K562 (cell line): ENCODE results near the gene USP48. TPM values are rescaled to one million over a fixed set of nuclear protein-coding genes. Genes with fewer than 3 reads are reported as not detected.

Experiments
- ATF1 ChIP-seq, 2 experiments: fragments of 450-650 bp in 1 of 2; IDR thresholded peaks; 2 replicates each; pipeline ENCODE4 v1.6.1; 2016; ENCODE audit warnings: missing compliant biosample characterization in 1 of 2, missing genetic modification characterization in 1 of 2
- CREBBP ChIP-seq: IDR thresholded peaks from one replicate; pipeline ENCODE4 v1.6.1; 2012; ENCODE audit warnings: low read depth, mild to moderate bottlenecking, control low read depth, inconsistent platforms, low read length
- NFE2L1 ChIP-seq: fragments of 450-650 bp; IDR thresholded peaks from 2 replicates; pipeline ENCODE4 v1.6.1; 2016; ENCODE audit warnings: missing genetic modification characterization, low read depth, mild to moderate bottlenecking, missing compliant biosample characterization, moderate library complexity, borderline replicate concordance
- NFIC ChIP-seq: fragments of 450-650 bp; IDR thresholded peaks from 2 replicates; pipeline ENCODE4 v1.6.1; 2017; ENCODE audit warnings: mild to moderate bottlenecking, inconsistent platforms
- NFYB ChIP-seq: IDR thresholded peaks from 2 replicates; pipeline ENCODE4 v1.6.1; 2011; ENCODE audit warnings: mild to moderate bottlenecking, moderate library complexity; ENCODE audit not compliant: insufficient read length; ENCODE audit errors: extremely low read depth
- TGIF2 ChIP-seq: sonication (generic); formaldehyde crosslinking; IDR thresholded peaks from 2 replicates; pipeline ENCODE4 v1.8.1; 2022; ENCODE audit warnings: mild to moderate bottlenecking, missing genetic modification reagents, moderate library complexity
- ZNF324 ChIP-seq: fragments of 250-450 bp; sonication (Bioruptor Pico); IDR thresholded peaks from 2 replicates; pipeline ENCODE4 v1.4.0; 2020; ENCODE audit warnings: mild to moderate bottlenecking
- ZSCAN29 ChIP-seq: fragments of 450-650 bp; IDR thresholded peaks from 2 replicates; pipeline ENCODE4 v1.6.1; 2017
- polyA plus RNA-seq, 8 experiments: library from polyadenylated mRNA; depleted of rRNA in 4 of 8; stranded (reverse) in 5 of 8; unstranded in 3 of 8; fragments of >200 nt; fragmentation: Nextera tagmentation in 2 of 8; fragmentation: Illumina TruSeq in 1 of 8; extraction: Ambion mirVana in 2 of 8; extraction: Trizol in 1 of 8; gene quantifications; 2 replicates each; pipeline versions ENCODE4 v1.2.1 to v1.2.3, GENCODE V29; 2011 to 2014; ENCODE audit warnings: inconsistent platforms in 1 of 8, missing spikeins in 1 of 8
- total RNA-seq, 7 experiments: library from RNA; depleted of rRNA in 6 of 7; stranded (reverse); fragments of >200 nt in 6 of 7; fragmentation: Illumina TruSeq in 2 of 7; extraction: Trizol in 2 of 7; gene quantifications; 2 replicates each; pipeline versions ENCODE4 v1.2.1 to v1.2.3, GENCODE V29; 2011 to 2021; ENCODE audit warnings: low replicate concordance in 1 of 7
- TF ChIP-seq, protein P1 (sequence below): fragments of 250-450 bp; sonication (Bioruptor Pico); IDR thresholded peaks from 2 replicates; pipeline ENCODE4 v1.4.0; 2020; ENCODE audit warnings: borderline replicate concordance
- TF ChIP-seq, protein P2 (sequence below), 2 experiments: IDR thresholded peaks in 1 of 2; conservative IDR thresholded peaks in 1 of 2; 2 replicates each; pipeline ENCODE4 v1.6.1; 2016; ENCODE audit warnings: low read depth in 2 of 2, mild to moderate bottlenecking in 1 of 2, missing compliant biosample characterization in 1 of 2, missing genetic modification characterization in 1 of 2, moderate library complexity in 1 of 2
- TF ChIP-seq, protein P3 (sequence below): fragments of 450-650 bp; IDR thresholded peaks from 2 replicates; pipeline ENCODE4 v1.6.1; 2018; ENCODE audit not compliant: partially characterized antibody
- TF ChIP-seq, protein P4 (sequence below): fragments of 450-650 bp; IDR thresholded peaks from 2 replicates; pipeline ENCODE4 v1.6.1; 2018; ENCODE audit warnings: mild to moderate bottlenecking, low read depth; ENCODE audit not compliant: partially characterized antibody
- TF ChIP-seq, protein P5 (sequence below): fragments of 450-650 bp; IDR thresholded peaks from 2 replicates; pipeline ENCODE4 v1.6.1; 2016

Gene USP48
- total and polyA plus RNA-seq, 9 of the 15 experiments (the other 6 are each of a cell fraction or from before 2014, with no cell fraction given): 23.3 to 123 (median 106) TPM

DNA sequence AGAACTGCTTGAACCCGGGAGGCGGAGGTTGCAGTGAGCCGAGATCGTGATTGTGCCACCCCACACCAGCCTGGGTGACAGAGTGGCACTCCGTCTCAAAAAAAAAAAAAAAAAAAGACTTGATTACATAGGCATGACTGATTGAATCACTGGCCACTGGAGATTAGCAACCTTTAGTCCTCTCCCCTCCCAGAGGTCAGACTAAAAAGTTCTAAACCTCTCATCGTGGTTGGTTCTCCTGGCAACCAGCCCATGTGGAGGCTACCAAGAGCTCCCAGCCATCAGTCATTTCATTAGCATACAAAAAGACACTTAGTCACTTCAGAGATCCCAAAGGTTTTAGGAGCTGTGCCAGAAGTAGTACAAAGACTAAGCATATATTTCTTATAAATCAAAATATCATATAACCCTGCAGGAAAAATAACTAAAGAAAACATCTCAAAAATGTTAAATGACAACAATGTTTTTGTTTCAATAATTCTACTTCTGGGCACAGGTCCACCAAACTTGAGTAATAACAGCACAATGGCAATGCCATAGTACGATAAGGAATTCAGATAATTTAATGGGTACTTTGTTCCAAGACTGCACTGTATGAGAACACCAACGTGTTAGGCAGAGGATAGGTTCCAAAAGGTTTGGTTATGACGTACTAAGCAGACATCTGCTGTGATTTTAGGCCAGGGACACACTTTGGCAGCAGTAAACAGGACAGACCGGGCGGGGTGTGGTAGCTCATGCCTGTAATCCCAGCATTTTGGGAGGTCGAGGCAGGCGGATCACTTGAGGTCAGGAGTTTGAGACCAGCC, 18.1 kb downstream of the USP48 start (continued):
- TF ChIP-seq NFE2L1 (tag) (no peak), ATF1 (CRISPR knock-in tag; IDR thresholded peaks at IDR 0.05) (no peak), ATF1 (tag; IDR thresholded peaks at IDR 0.05) (0 out of 2 replicates have a peak, but pooled peaks have one; percentile 26), TGIF2 (no peak), CREBBP (no peak), ZSCAN29 (no peak), NFIC (peak; percentile 85), NFYB (peak; percentile 16), ZNF324 (no peak)
- TF ChIP-seq, protein P1, sequence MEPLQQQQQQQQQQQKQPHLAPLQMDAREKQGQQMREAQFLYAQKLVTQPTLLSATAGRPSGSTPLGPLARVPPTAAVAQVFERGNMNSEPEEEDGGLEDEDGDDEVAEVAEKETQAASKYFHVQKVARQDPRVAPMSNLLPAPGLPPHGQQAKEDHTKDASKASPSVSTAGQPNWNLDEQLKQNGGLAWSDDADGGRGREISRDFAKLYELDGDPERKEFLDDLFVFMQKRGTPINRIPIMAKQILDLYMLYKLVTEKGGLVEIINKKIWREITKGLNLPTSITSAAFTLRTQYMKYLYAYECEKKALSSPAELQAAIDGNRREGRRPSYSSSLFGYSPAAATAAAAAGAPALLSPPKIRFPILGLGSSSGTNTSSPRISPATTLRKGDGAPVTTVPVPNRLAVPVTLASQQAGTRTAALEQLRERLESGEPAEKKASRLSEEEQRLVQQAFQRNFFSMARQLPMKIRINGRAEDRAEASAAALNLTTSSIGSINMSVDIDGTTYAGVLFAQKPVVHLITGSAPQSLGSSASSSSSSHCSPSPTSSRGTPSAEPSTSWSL (CRISPR knock-in tag): no peak
- TF ChIP-seq, protein P2, sequence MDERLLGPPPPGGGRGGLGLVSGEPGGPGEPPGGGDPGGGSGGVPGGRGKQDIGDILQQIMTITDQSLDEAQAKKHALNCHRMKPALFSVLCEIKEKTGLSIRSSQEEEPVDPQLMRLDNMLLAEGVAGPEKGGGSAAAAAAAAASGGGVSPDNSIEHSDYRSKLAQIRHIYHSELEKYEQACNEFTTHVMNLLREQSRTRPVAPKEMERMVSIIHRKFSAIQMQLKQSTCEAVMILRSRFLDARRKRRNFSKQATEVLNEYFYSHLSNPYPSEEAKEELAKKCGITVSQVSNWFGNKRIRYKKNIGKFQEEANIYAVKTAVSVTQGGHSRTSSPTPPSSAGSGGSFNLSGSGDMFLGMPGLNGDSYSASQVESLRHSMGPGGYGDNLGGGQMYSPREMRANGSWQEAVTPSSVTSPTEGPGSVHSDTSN (CRISPR knock-in tag; IDR thresholded peaks at IDR 0.05; ENCODE audit: low read depth): no peak
- TF ChIP-seq, protein P2 (tag; conservative IDR thresholded peaks at IDR 0.05; ENCODE audit: low read depth): peak; percentile 93
- TF ChIP-seq, protein P3, sequence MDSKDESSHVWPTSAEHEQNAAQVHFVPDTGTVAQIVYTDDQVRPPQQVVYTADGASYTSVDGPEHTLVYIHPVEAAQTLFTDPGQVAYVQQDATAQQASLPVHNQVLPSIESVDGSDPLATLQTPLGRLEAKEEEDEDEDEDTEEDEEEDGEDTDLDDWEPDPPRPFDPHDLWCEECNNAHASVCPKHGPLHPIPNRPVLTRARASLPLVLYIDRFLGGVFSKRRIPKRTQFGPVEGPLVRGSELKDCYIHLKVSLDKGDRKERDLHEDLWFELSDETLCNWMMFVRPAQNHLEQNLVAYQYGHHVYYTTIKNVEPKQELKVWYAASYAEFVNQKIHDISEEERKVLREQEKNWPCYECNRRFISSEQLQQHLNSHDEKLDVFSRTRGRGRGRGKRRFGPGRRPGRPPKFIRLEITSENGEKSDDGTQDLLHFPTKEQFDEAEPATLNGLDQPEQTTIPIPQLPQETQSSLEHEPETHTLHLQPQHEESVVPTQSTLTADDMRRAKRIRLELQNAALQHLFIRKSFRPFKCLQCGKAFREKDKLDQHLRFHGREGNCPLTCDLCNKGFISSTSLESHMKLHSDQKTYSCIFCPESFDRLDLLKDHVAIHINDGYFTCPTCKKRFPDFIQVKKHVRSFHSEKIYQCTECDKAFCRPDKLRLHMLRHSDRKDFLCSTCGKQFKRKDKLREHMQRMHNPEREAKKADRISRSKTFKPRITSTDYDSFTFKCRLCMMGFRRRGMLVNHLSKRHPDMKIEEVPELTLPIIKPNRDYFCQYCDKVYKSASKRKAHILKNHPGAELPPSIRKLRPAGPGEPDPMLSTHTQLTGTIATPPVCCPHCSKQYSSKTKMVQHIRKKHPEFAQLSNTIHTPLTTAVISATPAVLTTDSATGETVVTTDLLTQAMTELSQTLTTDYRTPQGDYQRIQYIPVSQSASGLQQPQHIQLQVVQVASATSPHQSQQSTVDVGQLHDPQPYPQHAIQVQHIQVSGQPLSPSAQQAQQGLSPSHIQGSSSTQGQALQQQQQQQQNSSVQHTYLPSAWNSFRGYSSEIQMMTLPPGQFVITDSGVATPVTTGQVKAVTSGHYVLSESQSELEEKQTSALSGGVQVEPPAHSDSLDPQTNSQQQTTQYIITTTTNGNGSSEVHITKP: peak; percentile 64
- TF ChIP-seq, protein P4, sequence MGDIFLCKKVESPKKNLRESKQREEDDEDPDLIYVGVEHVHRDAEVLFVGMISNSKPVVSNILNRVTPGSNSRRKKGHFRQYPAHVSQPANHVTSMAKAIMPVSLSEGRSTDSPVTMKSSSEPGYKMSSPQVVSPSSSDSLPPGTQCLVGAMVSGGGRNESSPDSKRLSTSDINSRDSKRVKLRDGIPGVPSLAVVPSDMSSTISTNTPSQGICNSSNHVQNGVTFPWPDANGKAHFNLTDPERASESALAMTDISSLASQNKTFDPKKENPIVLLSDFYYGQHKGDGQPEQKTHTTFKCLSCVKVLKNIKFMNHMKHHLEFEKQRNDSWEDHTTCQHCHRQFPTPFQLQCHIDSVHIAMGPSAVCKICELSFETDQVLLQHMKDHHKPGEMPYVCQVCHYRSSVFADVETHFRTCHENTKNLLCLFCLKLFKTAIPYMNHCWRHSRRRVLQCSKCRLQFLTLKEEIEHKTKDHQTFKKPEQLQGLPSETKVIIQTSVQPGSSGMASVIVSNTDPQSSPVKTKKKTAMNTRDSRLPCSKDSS: no peak
- TF ChIP-seq, protein P5, sequence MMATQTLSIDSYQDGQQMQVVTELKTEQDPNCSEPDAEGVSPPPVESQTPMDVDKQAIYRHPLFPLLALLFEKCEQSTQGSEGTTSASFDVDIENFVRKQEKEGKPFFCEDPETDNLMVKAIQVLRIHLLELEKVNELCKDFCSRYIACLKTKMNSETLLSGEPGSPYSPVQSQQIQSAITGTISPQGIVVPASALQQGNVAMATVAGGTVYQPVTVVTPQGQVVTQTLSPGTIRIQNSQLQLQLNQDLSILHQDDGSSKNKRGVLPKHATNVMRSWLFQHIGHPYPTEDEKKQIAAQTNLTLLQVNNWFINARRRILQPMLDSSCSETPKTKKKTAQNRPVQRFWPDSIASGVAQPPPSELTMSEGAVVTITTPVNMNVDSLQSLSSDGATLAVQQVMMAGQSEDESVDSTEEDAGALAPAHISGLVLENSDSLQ: peak; percentile 94
